ENCODE measurements around the gene CORO2B. TPM values are rescaled to one million over a fixed set of nuclear protein-coding genes. Genes with fewer than 3 reads are reported as not detected.

CORO2B gene
- total and polyA plus RNA-seq, 2 of the 13 experiments (the other 11 are each of a cell fraction or from before 2014, with no cell fraction given): 0.35 to 0.63 TPM

DNA sequence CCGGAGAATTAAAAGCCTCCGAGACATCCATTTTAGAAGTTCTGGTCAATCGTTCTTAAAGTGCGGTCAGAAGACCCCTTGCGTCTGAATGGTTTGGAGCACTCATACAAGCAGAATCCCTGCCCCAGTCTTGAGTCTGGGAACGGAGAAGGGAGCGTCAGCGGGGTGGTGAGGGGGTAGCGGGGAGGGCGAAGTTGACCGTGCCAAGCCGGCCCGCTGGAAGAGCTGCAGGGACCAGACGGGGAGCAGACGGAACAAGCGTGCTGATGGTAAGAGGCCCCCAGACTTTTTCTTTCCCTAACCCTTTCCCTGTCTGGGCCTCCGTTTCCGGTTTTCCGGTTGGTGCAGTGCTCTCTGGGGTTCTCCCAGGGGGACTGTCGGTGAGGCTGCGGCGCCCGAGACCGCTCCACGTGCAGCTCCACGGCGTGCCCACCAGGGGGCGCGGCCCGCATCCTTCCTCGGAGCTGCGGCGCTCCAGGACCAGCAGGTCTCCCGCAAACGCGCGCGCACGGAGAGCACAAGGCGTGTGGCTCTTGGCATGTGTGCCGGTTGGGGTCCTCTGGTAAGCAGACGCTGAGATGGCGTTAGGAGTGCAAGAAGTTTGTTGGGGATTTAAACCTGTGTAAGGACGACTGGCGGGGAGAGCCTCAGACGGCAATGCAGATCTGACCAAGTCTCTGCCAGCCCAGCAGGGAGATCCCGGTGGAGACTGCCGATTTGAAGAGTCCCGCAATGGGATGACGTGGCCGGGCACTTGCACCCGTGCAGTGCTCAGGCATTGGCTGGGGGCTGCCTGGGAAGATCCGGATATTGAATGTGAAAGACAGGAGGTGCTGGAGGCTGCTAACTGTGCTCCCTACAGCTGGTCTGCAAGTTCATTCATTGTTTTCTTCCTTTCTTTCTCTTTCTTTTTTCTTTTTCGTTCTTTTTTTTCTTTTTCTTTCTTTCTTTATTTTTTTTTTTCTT is 19.2 kb upstream of the CORO2B start (continued):
- TF ChIP-seq, protein P1, sequence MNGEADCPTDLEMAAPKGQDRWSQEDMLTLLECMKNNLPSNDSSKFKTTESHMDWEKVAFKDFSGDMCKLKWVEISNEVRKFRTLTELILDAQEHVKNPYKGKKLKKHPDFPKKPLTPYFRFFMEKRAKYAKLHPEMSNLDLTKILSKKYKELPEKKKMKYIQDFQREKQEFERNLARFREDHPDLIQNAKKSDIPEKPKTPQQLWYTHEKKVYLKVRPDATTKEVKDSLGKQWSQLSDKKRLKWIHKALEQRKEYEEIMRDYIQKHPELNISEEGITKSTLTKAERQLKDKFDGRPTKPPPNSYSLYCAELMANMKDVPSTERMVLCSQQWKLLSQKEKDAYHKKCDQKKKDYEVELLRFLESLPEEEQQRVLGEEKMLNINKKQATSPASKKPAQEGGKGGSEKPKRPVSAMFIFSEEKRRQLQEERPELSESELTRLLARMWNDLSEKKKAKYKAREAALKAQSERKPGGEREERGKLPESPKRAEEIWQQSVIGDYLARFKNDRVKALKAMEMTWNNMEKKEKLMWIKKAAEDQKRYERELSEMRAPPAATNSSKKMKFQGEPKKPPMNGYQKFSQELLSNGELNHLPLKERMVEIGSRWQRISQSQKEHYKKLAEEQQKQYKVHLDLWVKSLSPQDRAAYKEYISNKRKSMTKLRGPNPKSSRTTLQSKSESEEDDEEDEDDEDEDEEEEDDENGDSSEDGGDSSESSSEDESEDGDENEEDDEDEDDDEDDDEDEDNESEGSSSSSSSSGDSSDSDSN (CRISPR knock-in tag; IDR thresholded peaks at IDR 0.05): peak; percentile 36; the same call in 1 of the 2 replicates
- TF ChIP-seq ZBTB7B (CRISPR knock-in tag; IDR thresholded peaks at IDR 0.05) (no peak), ZNF776 (CRISPR knock-in tag; IDR thresholded peaks at IDR 0.05) (no peak), SIN3B (IDR thresholded peaks at IDR 0.05; ENCODE audit: low read length) (no peak), SP2 (CRISPR knock-in tag; IDR thresholded peaks at IDR 0.05) (no peak), NRL (CRISPR knock-in tag; IDR thresholded peaks at IDR 0.05; ENCODE audit: borderline replicate concordance) (0 out of 2 replicates have a peak, but pooled peaks have one; percentile 55), FOSL1 (CRISPR knock-in tag; IDR thresholded peaks at IDR 0.05; ENCODE audit: borderline replicate concordance) (no peak), ZEB1 (IDR thresholded peaks at IDR 0.05; ENCODE audit: insufficient replicate concordance, low read depth) (no peak), RXRB (CRISPR knock-in tag; IDR thresholded peaks at IDR 0.05; ENCODE audit: borderline replicate concordance) (no peak), HOXA9 (CRISPR knock-in tag; IDR thresholded peaks at IDR 0.05; ENCODE audit: borderline replicate concordance) (no peak), ZFAT (CRISPR knock-in tag; conservative IDR thresholded peaks at IDR 0.05) (no peak), ATF7 (IDR thresholded peaks at IDR 0.05) (no peak), ATF7 (CRISPR knock-in tag; IDR thresholded peaks at IDR 0.05) (no peak), TBX3 (IDR thresholded peaks at IDR 0.05; ENCODE audit: borderline replicate concordance) (no peak), ZNF747 (CRISPR knock-in tag; IDR thresholded peaks at IDR 0.05; ENCODE audit: borderline replicate concordance) (no peak), ZNF263 (CRISPR knock-in tag; IDR thresholded peaks at IDR 0.05) (peak; percentile 60; the same call in 1 of the 2 replicates), ZBTB1 (CRISPR knock-in tag; IDR thresholded peaks at IDR 0.05; ENCODE audit: borderline replicate concordance) (no peak)
- TF ChIP-seq, protein P2, sequence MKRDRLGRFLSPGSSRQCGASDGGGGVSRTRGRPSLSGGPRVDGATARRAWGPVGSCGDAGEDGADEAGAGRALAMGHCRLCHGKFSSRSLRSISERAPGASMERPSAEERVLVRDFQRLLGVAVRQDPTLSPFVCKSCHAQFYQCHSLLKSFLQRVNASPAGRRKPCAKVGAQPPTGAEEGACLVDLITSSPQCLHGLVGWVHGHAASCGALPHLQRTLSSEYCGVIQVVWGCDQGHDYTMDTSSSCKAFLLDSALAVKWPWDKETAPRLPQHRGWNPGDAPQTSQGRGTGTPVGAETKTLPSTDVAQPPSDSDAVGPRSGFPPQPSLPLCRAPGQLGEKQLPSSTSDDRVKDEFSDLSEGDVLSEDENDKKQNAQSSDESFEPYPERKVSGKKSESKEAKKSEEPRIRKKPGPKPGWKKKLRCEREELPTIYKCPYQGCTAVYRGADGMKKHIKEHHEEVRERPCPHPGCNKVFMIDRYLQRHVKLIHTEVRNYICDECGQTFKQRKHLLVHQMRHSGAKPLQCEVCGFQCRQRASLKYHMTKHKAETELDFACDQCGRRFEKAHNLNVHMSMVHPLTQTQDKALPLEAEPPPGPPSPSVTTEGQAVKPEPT (CRISPR knock-in tag; IDR thresholded peaks at IDR 0.05; ENCODE audit: low read depth): no peak
- TF ChIP-seq, protein P3, sequence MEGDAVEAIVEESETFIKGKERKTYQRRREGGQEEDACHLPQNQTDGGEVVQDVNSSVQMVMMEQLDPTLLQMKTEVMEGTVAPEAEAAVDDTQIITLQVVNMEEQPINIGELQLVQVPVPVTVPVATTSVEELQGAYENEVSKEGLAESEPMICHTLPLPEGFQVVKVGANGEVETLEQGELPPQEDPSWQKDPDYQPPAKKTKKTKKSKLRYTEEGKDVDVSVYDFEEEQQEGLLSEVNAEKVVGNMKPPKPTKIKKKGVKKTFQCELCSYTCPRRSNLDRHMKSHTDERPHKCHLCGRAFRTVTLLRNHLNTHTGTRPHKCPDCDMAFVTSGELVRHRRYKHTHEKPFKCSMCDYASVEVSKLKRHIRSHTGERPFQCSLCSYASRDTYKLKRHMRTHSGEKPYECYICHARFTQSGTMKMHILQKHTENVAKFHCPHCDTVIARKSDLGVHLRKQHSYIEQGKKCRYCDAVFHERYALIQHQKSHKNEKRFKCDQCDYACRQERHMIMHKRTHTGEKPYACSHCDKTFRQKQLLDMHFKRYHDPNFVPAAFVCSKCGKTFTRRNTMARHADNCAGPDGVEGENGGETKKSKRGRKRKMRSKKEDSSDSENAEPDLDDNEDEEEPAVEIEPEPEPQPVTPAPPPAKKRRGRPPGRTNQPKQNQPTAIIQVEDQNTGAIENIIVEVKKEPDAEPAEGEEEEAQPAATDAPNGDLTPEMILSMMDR (CRISPR knock-in tag; IDR thresholded peaks at IDR 0.05): peak; percentile 96
- TF ChIP-seq, protein P4, sequence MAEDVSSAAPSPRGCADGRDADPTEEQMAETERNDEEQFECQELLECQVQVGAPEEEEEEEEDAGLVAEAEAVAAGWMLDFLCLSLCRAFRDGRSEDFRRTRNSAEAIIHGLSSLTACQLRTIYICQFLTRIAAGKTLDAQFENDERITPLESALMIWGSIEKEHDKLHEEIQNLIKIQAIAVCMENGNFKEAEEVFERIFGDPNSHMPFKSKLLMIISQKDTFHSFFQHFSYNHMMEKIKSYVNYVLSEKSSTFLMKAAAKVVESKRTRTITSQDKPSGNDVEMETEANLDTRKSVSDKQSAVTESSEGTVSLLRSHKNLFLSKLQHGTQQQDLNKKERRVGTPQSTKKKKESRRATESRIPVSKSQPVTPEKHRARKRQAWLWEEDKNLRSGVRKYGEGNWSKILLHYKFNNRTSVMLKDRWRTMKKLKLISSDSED (CRISPR knock-in tag; IDR thresholded peaks at IDR 0.05): no peak
- TF ChIP-seq, protein P5, sequence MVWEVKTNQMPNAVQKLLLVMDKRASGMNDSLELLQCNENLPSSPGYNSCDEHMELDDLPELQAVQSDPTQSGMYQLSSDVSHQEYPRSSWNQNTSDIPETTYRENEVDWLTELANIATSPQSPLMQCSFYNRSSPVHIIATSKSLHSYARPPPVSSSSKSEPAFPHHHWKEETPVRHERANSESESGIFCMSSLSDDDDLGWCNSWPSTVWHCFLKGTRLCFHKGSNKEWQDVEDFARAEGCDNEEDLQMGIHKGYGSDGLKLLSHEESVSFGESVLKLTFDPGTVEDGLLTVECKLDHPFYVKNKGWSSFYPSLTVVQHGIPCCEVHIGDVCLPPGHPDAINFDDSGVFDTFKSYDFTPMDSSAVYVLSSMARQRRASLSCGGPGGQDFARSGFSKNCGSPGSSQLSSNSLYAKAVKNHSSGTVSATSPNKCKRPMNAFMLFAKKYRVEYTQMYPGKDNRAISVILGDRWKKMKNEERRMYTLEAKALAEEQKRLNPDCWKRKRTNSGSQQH (CRISPR knock-in tag; IDR thresholded peaks at IDR 0.05; ENCODE audit: low read depth): no peak

All from HepG2 (cell line).